IMR-90 (cell line): Measurements from ENCODE around the gene RABGGTA. TPM values are rescaled to one million over a fixed set of nuclear protein-coding genes. Genes with fewer than 3 reads are reported as not detected.

Experiments
- ATAC-seq: fragments of 200-7000 bp; cut with Tn5 transposase; 2 replicates; pipeline ENCODE4 v1.9.1; 2020; ENCODE audit warnings: low read depth, mild to moderate bottlenecking, moderate library complexity
- BruUV-seq: library from RNA; stranded (reverse); fragments of 400-500 nt; replicated peaks from 2 replicates; lab custom pipeline; 2021; lab: Mats Ljungman, UMichigan
- CTCF ChIA-PET: fragments of 300-600 bp; formaldehyde crosslinking; extraction: SDS; loops from one replicate; lab custom pipeline; 2021; ENCODE audit warnings: antibody characterized with exemption; lab: Yijun Ruan, JAX
- POLR2A ChIA-PET: fragments of 300-600 bp; sonication (Branson Sonifier 250); formaldehyde crosslinking; loops from one replicate; lab custom pipeline; 2022; ENCODE audit warnings: antibody characterized with exemption; ENCODE audit not compliant: unreplicated experiment; lab: Charles Lee
- DNase-seq: peaks from one replicate; pipeline ENCODE4 v3.0.0; 2013
- H2AFZ ChIP-seq: replicated peaks from 2 replicates; pipeline ENCODE3; 2013; ENCODE audit warnings: low read length, mild to moderate bottlenecking; ENCODE audit not compliant: poor library complexity
- H2AK5ac ChIP-seq: 2 replicates; pipeline ENCODE4 v1.6.1; 2013; ENCODE audit warnings: low read depth, low read length, inconsistent platforms
- H2AK9ac ChIP-seq: replicated peaks from 2 replicates; pipeline ENCODE3; 2013; ENCODE audit warnings: mild to moderate bottlenecking, low read depth, low read length, moderate library complexity; ENCODE audit not compliant: poor library complexity
- H2BK120ac ChIP-seq: 2 replicates; pipeline ENCODE4 v1.6.1; 2013; ENCODE audit warnings: low read depth, low read length, inconsistent platforms
- H2BK15ac ChIP-seq: 3 replicates; pipeline ENCODE4 v1.6.1; 2013; ENCODE audit warnings: low read depth, low read length, inconsistent platforms
- H2BK20ac ChIP-seq: 2 replicates; pipeline ENCODE4 v1.6.1; 2013; ENCODE audit warnings: low read depth, mild to moderate bottlenecking, inconsistent platforms, low read length, moderate library complexity
- H2BK5ac ChIP-seq: 2 replicates; pipeline ENCODE4 v1.6.1; 2013; ENCODE audit warnings: mild to moderate bottlenecking, low read depth, low read length, inconsistent platforms; ENCODE audit not compliant: poor library complexity, severe bottlenecking
- H3K14ac ChIP-seq: replicated peaks from 2 replicates; pipeline ENCODE4 v1.6.1; 2013; ENCODE audit warnings: low read depth, low read length, inconsistent platforms
- H3K18ac ChIP-seq: 2 replicates; pipeline ENCODE4 v1.6.1; 2013; ENCODE audit warnings: low read depth, low read length, control low read depth
- H3K23ac ChIP-seq: 2 replicates; pipeline ENCODE4 v1.6.1; 2013; ENCODE audit warnings: low read depth, low read length, inconsistent platforms
- H3K27ac ChIP-seq: 2 replicates; pipeline ENCODE4 v1.5.1; 2013; ENCODE audit warnings: mild to moderate bottlenecking, control low read depth, low read length; ENCODE audit not compliant: insufficient read depth
- H3K27me3 ChIP-seq: 2 replicates; pipeline ENCODE4 v1.6.1; 2013; ENCODE audit warnings: low read length; ENCODE audit not compliant: control insufficient read depth, insufficient read depth
- H3K36me3 ChIP-seq: 2 replicates; pipeline ENCODE4 v1.6.1; 2013; ENCODE audit warnings: low read length, mixed read lengths; ENCODE audit not compliant: control insufficient read depth, insufficient read depth
- H3K4ac ChIP-seq: 2 replicates; pipeline ENCODE4 v1.6.1; 2013; ENCODE audit warnings: low read depth, low read length, inconsistent platforms
- H3K4me1 ChIP-seq: 2 replicates; pipeline ENCODE4 v1.6.1; 2013; ENCODE audit warnings: low read length, mixed read lengths; ENCODE audit not compliant: control insufficient read depth, insufficient read depth
- H3K4me2 ChIP-seq: 2 replicates; pipeline ENCODE4 v1.6.1; 2013; ENCODE audit warnings: low read depth, mild to moderate bottlenecking, control low read depth, low read length, moderate library complexity
- H3K4me3 ChIP-seq: 2 replicates; pipeline ENCODE4 v1.5.1; 2013; ENCODE audit warnings: low read depth, mild to moderate bottlenecking, control low read depth, low read length, moderate library complexity; ENCODE audit not compliant: insufficient read depth
- H3K56ac ChIP-seq: 2 replicates; pipeline ENCODE4 v1.6.1; 2013; ENCODE audit warnings: low read length, inconsistent platforms; ENCODE audit not compliant: insufficient read depth; ENCODE audit errors: extremely low read depth
- H3K79me1 ChIP-seq, 2 experiments: 2 replicates each; pipeline ENCODE4 v1.6.1; 2013; ENCODE audit warnings: low read length in 2 of 2, inconsistent platforms in 1 of 2, low read depth in 1 of 2
- H3K9ac ChIP-seq: 2 replicates; pipeline ENCODE4 v1.6.1; 2013; ENCODE audit warnings: low read depth, low read length, control low read depth
- H3K9me1 ChIP-seq: 2 replicates; pipeline ENCODE4 v1.6.1; 2013; ENCODE audit warnings: low read length, inconsistent platforms; ENCODE audit not compliant: insufficient read depth
- H3K9me3 ChIP-seq: 2 replicates; pipeline ENCODE4 v1.6.1; 2013; ENCODE audit warnings: low read length; ENCODE audit not compliant: control insufficient read depth, insufficient read depth
- H4K20me1 ChIP-seq: 2 replicates; pipeline ENCODE4 v1.6.1; 2013; ENCODE audit warnings: low read length, inconsistent platforms; ENCODE audit not compliant: insufficient read depth
- H4K5ac ChIP-seq: 2 replicates; pipeline ENCODE4 v1.6.1; 2013; ENCODE audit warnings: mild to moderate bottlenecking, low read depth, low read length, control low read depth
- H4K8ac ChIP-seq, 2 experiments: 2 replicates each; pipeline ENCODE4 v1.6.1; 2013; ENCODE audit warnings: low read depth in 2 of 2, low read length in 2 of 2, control low read depth in 1 of 2, inconsistent platforms in 1 of 2
- H4K91ac ChIP-seq: 2 replicates; pipeline ENCODE4 v1.6.1; 2013; ENCODE audit warnings: low read depth, low read length, inconsistent platforms; ENCODE audit not compliant: insufficient read depth
- CEBPB ChIP-seq: IDR thresholded peaks from 2 replicates; pipeline ENCODE4 v1.6.1; 2012; ENCODE audit warnings: low read depth, low read length, improper control_type of control experiment
- CHD1 ChIP-seq: IDR thresholded peaks from 2 replicates; pipeline ENCODE4 v1.6.1; 2012; ENCODE audit warnings: low read depth, low read length, improper control_type of control experiment
- CTCF ChIP-seq: conservative IDR thresholded peaks from 2 replicates; pipeline ENCODE4 v1.5.1; 2012; ENCODE audit warnings: mild to moderate bottlenecking, low read depth, low read length, improper control_type of control experiment
- MAFK ChIP-seq: IDR thresholded peaks from 2 replicates; pipeline ENCODE4 v1.6.1; 2012; ENCODE audit warnings: low read depth, low read length, improper control_type of control experiment
- MAZ ChIP-seq: IDR thresholded peaks from 2 replicates; pipeline ENCODE4 v1.6.1; 2012; ENCODE audit warnings: low read depth, mild to moderate bottlenecking, low read length, improper control_type of control experiment, moderate library complexity, borderline replicate concordance
- MXI1 ChIP-seq: IDR thresholded peaks from 2 replicates; pipeline ENCODE4 v1.6.1; 2012; ENCODE audit warnings: low read depth, mild to moderate bottlenecking, low read length, moderate library complexity, borderline replicate concordance
- NFE2L2 ChIP-seq: fragments of 150-350 bp; IDR thresholded peaks from 2 replicates; pipeline ENCODE4 v1.6.1; 2016; ENCODE audit warnings: low read depth, mild to moderate bottlenecking, low read length
- POLR2A ChIP-seq: IDR thresholded peaks from 2 replicates; pipeline ENCODE4 v1.6.1; 2012; ENCODE audit warnings: mild to moderate bottlenecking, low read depth, low read length
- RAD21 ChIP-seq: IDR thresholded peaks from 2 replicates; pipeline ENCODE4 v1.6.1; 2012; ENCODE audit warnings: low read length, improper control_type of control experiment
- RCOR1 ChIP-seq: IDR thresholded peaks from 2 replicates; pipeline ENCODE4 v1.6.1; 2012; ENCODE audit warnings: mild to moderate bottlenecking, low read length, improper control_type of control experiment; ENCODE audit not compliant: insufficient replicate concordance
- RFX5 ChIP-seq: IDR thresholded peaks from 2 replicates; pipeline ENCODE4 v1.8.0; 2012; ENCODE audit warnings: low read depth, mild to moderate bottlenecking, low read length, moderate library complexity
- SMC3 ChIP-seq: fragments of 150-350 bp; IDR thresholded peaks from 2 replicates; pipeline ENCODE4 v1.6.1; 2016; ENCODE audit warnings: low read depth, mild to moderate bottlenecking, antibody characterized with exemption, low read length, moderate library complexity
- USF2 ChIP-seq: fragments of 150-350 bp; IDR thresholded peaks from 2 replicates; pipeline ENCODE4 v1.6.1; 2017; ENCODE audit warnings: mild to moderate bottlenecking, antibody characterized with exemption, low read length, low read depth
- WGBS, 2 experiments: methylation state at CpG; one replicate each; pipeline versions ENCODE4 v1.1.5 to v1.1.7; 2013; ENCODE audit warnings: missing lambda C conversion rate in 2 of 2; ENCODE audit not compliant: insufficient read length in 1 of 2; ENCODE audit errors: extremely low coverage in 2 of 2; 5-methylcytosine and 5-hydroxymethylcytosine counted together
- dilution Hi-C: fragments of 300-500 bp; cut with HindIII; formaldehyde crosslinking; loops from one replicate; pipeline ENCODE4 v1.14.3; 2018; ENCODE audit warnings: low sequenced_read_pairs; ENCODE audit not compliant: unreplicated experiment
- in situ Hi-C: fragments of 300-500 bp; cut with MboI; formaldehyde crosslinking; loops from 3 replicates; pipeline ENCODE4 v1.14.3; 2019; ENCODE audit warnings: low sequenced_read_pairs, inconsistent platforms, mixed read lengths
- intact Hi-C: fragments of 100-400 bp; cut with micrococcal nuclease; formaldehyde crosslinking; loops from 2 replicates; pipeline ENCODE4 v1.10.0; 2022
- polyA plus RNA-seq, 3 experiments: library from polyadenylated mRNA; depleted of rRNA; stranded (reverse); fragments of >200 nt; gene quantifications; 2 replicates each; pipeline ENCODE4 v1.2.3, GENCODE V29; 2012; ENCODE audit warnings: low replicate concordance in 1 of 3
- total RNA-seq: library from RNA; depleted of rRNA; stranded (reverse); fragments of >200 nt; gene quantifications from 2 replicates; pipeline ENCODE4 v1.2.3, GENCODE V29; 2012

The RABGGTA gene
- total and polyA plus RNA-seq, 2 of the 4 experiments (the other 2 are of a cell fraction), result 25.6 to 55.6 TPM

DNA sequence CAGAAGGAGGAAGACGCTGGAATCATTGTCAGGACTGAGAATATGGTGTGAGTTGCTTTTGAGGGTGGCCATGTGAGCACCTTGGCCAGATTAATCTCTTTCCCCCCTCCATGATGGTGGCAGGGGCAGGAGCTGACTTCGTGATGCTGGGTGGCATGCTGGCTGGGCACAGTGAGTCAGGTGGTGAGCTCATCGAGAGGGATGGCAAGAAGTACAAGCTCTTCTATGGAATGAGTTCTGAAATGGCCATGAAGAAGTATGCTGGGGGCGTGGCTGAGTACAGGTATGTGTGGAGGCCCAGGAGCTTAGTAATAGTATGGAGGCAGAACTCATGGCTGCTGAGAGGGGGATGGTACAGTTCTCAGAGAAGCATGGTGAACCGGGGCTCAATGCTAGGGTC is 33.3 kb downstream of the RABGGTA start:
- no peak overlapping the region for H3K18ac ChIP-seq
- H3K4ac ChIP-seq, result no peak overlapping the region
- no peak overlapping the region for H2AFZ ChIP-seq
- peaks cover 4% of the 10 kb centered on the region for H4K20me1 ChIP-seq
- no peaks in the 10 kb centered on the region for H3K27me3 ChIP-seq
- no CpG with 5 or more reads among the region's 5 CpGs for WGBS, 2 experiments
- dilution Hi-C loops, result no loop called here
- no peak overlapping the region for H2AK9ac ChIP-seq
- H2AK5ac ChIP-seq, result no peak overlapping the region
- no peak overlapping the region for H2BK5ac ChIP-seq
- intact Hi-C loops, result no loop called here
- H3K27ac ChIP-seq, result no peak overlapping the region
- H4K91ac ChIP-seq, result no peak overlapping the region
- peaks cover 27% of the 10 kb centered on the region for H3K9me1 ChIP-seq
- no peak overlapping the region for H2BK20ac ChIP-seq
- peaks cover 44% of the 10 kb centered on the region for H3K36me3 ChIP-seq
- H2BK120ac ChIP-seq, result no peak overlapping the region
- in situ Hi-C loops, result loop anchor here (10.0 kb wide), 1 partner anchor 197 kb away; no protein-coding TSS in a partner anchor
- H3K14ac ChIP-seq, result no peak overlapping the region
- H3K56ac ChIP-seq, result no peak overlapping the region
- H3K9ac ChIP-seq, result no peak overlapping the region
- H3K4me3 ChIP-seq, result no peak overlapping the region
- BruUV-seq, result no TSS peak
- DNase-seq, result no peak
- no peak overlapping the region for H3K4me2 ChIP-seq
- peaks cover 15% of the 10 kb centered on the region for H3K4me1 ChIP-seq
- ATAC-seq, result no peak
- H2BK15ac ChIP-seq, result no peak overlapping the region
- POLR2A ChIA-PET, result no interaction called here
- no peak overlapping the region for H3K23ac ChIP-seq
- H3K9me3 ChIP-seq, result no peaks in the 10 kb centered on the region
- peaks cover 61 to 85% of the 10 kb centered on the region in 2 experiments for H3K79me1 ChIP-seq
- no peak overlapping the region for H4K5ac ChIP-seq
- CTCF ChIA-PET, result interaction anchor here (1.2 kb wide), 1 partner anchor 59 kb away, joined by 3 read pairs; no protein-coding TSS in a partner anchor
- TF ChIP-seq POLR2A, result no peak
- no peak for TF ChIP-seq CTCF
- TF ChIP-seq SMC3, result no peak
- no peak for TF ChIP-seq CEBPB
- TF ChIP-seq RCOR1, result no peak
- no peak for TF ChIP-seq USF2
- no peak for TF ChIP-seq MAFK
- no peak for TF ChIP-seq MAZ
- TF ChIP-seq MXI1, result no peak
- TF ChIP-seq CHD1, result no peak
- TF ChIP-seq NFE2L2, result no peak
- TF ChIP-seq RAD21, result no peak
- no peak for TF ChIP-seq RFX5
- H4K8ac ChIP-seq, result no peak overlapping the region
